Immature natural killer cell (primary cell): ENCODE results near the gene NAP1L5. TPM values are rescaled to one million over a fixed set of nuclear protein-coding genes. Genes with fewer than 3 reads are reported as not detected.
A peak's percentile ranks its signal among the peaks of the same experiment; 100 is the strongest.

Source experiments
- DNase-seq, 3 donors: peaks; one replicate each; pipeline ENCODE4 v3.0.0; 2022; ENCODE audit warnings: mixed read lengths in 1 of 3
- H3K27ac Mint-ChIP-seq, 6 donors: one replicate each; pipeline ENCODE4 v1.8.0; 2020; ENCODE audit warnings: mixed read lengths in 6 of 6, mild to moderate bottlenecking in 5 of 6, inconsistent platforms in 4 of 6, moderate library complexity in 3 of 6
- H3K27me3 Mint-ChIP-seq, 3 donors: one replicate each; pipeline ENCODE4 v1.8.0; 2020 to 2021; ENCODE audit warnings: low read depth in 3 of 3, mild to moderate bottlenecking in 3 of 3, mixed read lengths in 3 of 3, moderate library complexity in 3 of 3, inconsistent platforms in 1 of 3
- H3K36me3 Mint-ChIP-seq, 3 donors: one replicate each; pipeline ENCODE4 v1.8.0; 2020; ENCODE audit warnings: mixed read lengths in 3 of 3, inconsistent platforms in 2 of 3, mild to moderate bottlenecking in 2 of 3
- H3K4me1 Mint-ChIP-seq, 2 donors: one replicate each; pipeline ENCODE4 v1.8.0; 2020; ENCODE audit warnings: inconsistent platforms in 2 of 2, mild to moderate bottlenecking in 2 of 2, mixed read lengths in 2 of 2, moderate library complexity in 1 of 2
- H3K4me3 Mint-ChIP-seq, 5 donors: one replicate each; pipeline ENCODE4 v1.8.0; 2020; ENCODE audit warnings: mild to moderate bottlenecking in 5 of 5, mixed read lengths in 5 of 5, inconsistent platforms in 3 of 5, moderate library complexity in 3 of 5
- H3K9me3 Mint-ChIP-seq, 6 donors: one replicate each; pipeline ENCODE4 v1.8.0; 2020; ENCODE audit warnings: mild to moderate bottlenecking in 6 of 6, mixed read lengths in 6 of 6, inconsistent platforms in 4 of 6, moderate library complexity in 3 of 6
- polyA plus RNA-seq, 3 donors: library from polyadenylated mRNA; unstranded; fragments of 300-500 nt; fragmentation: Illumina TruSeq; gene quantifications; one replicate each; pipeline ENCODE4 v1.2.3, GENCODE V29; 2021

The NAP1L5 gene
- polyA plus RNA-seq, 3 donors from 2014 or later, result 4.2 to 7.3 (median 5.4) TPM

GRCh38 chr4:88713782-88714181, 16.2 kb upstream of the NAP1L5 start:
- Mint-ChIP-seq H3K27me3 (peaks cover 0 to 2% (median 0%) of the 10 kb centered on the region in 3 donors), H3K27ac (no peak overlapping the region), H3K4me1 (peaks cover 2 to 7% of the 10 kb centered on the region in 2 donors), H3K36me3 (peaks cover 50 to 72% (median 58%) of the 10 kb centered on the region in 3 donors), H3K9me3 (peaks cover 8 to 18% (median 10%) of the 10 kb centered on the region in 6 donors), H3K4me3 (no peak overlapping the region)
- no peak for DNase-seq

GRCh38 chr4:88709989-88710388, 12.4 kb upstream of the NAP1L5 start:
- peaks cover 39 to 68% (median 40%) of the 10 kb centered on the region in 3 donors for H3K36me3 Mint-ChIP-seq
- H3K27ac Mint-ChIP-seq, result no peak overlapping the region
- H3K27me3 Mint-ChIP-seq, result no peaks in the 10 kb centered on the region
- no peak overlapping the region for H3K4me3 Mint-ChIP-seq
- no peaks in the 10 kb centered on the region for H3K9me3 Mint-ChIP-seq
- no peaks in the 10 kb centered on the region for H3K4me1 Mint-ChIP-seq
- no peak for DNase-seq

- Mint-ChIP-seq H3K9me3 (no peaks in the 10 kb centered on the region), H3K4me3 (no peak overlapping the region), H3K27ac (no peak overlapping the region), H3K27me3 (no peaks in the 10 kb centered on the region), H3K36me3 (peaks cover 34 to 68% (median 37%) of the 10 kb centered on the region in 3 donors), H3K4me1 (no peaks in the 10 kb centered on the region)
- DNase-seq, result no peak
Measured at GRCh38 chr4:88706574-88706973, 8.9 kb upstream of the NAP1L5 start.

- DNase-seq, result no peak
- Mint-ChIP-seq H3K27me3 (no peaks in the 10 kb centered on the region), H3K36me3 (peaks cover 32 to 65% (median 36%) of the 10 kb centered on the region in 3 donors), H3K9me3 (no peaks in the 10 kb centered on the region), H3K4me3 (no peak overlapping the region), H3K4me1 (no peaks in the 10 kb centered on the region), H3K27ac (no peak overlapping the region)
Measured at GRCh38 chr4:88705805-88706492, 8.3 kb upstream of the NAP1L5 start.

- Mint-ChIP-seq H3K36me3 (peaks cover 32 to 62% (median 36%) of the 10 kb centered on the region in 3 donors), H3K9me3 (no peaks in the 10 kb centered on the region), H3K27ac (no peak overlapping the region), H3K27me3 (no peaks in the 10 kb centered on the region), H3K4me3 (no peak overlapping the region), H3K4me1 (no peaks in the 10 kb centered on the region)
- no peak for DNase-seq
Measured at GRCh38 chr4:88705223-88705622, 7.6 kb upstream of the NAP1L5 start.

- DNase-seq, result no peak
- Mint-ChIP-seq H3K27ac (no peak overlapping the region), H3K4me3 (no peak overlapping the region), H3K9me3 (no peaks in the 10 kb centered on the region), H3K27me3 (peaks cover under 1 to 3% (median 2%) of the 10 kb centered on the region in 3 donors), H3K4me1 (peaks cover 8 to 12% of the 10 kb centered on the region in 2 donors), H3K36me3 (peaks cover 36 to 52% (median 36%) of the 10 kb centered on the region in 3 donors)
Measured at GRCh38 chr4:88702782-88703181, 5.2 kb upstream of the NAP1L5 start.

GRCh38 chr4:88698519-88698918, 890 bp upstream of the NAP1L5 start:
- peaks cover 10 to 30% (median 21%) of the 10 kb centered on the region in 3 donors for H3K36me3 Mint-ChIP-seq
- peak overlapping the region; percentile 55 to 97 (median 92) for H3K27ac Mint-ChIP-seq

GRCh38 chr4:88697141-88697540, 488 bp downstream of the NAP1L5 start:
- peaks cover 3 to 7% (median 6%) of the 10 kb centered on the region in 3 donors for H3K27me3 Mint-ChIP-seq
- peak overlapping the region; percentile 55 to 97 (median 92) for H3K27ac Mint-ChIP-seq
- H3K36me3 Mint-ChIP-seq, result peaks cover 7 to 16% (median 15%) of the 10 kb centered on the region in 3 donors
- H3K9me3 Mint-ChIP-seq, result no peaks in the 10 kb centered on the region
- H3K4me3 Mint-ChIP-seq, result peak overlapping the region; percentile 83 to 88 (median 86)
- H3K4me1 Mint-ChIP-seq, result peaks cover 23 to 25% of the 10 kb centered on the region in 2 donors
- DNase-seq, result peak; percentile 30 to 37 (median 35)

More at GRCh38 chr4:88698519-88698918, 890 bp upstream of the NAP1L5 start:
- Mint-ChIP-seq H3K4me1 (peaks cover 23 to 25% of the 10 kb centered on the region in 2 donors), H3K9me3 (no peaks in the 10 kb centered on the region), H3K27me3 (peaks cover 3 to 7% (median 6%) of the 10 kb centered on the region in 3 donors), H3K4me3 (no peak overlapping the region)
- no peak for DNase-seq

GRCh38 chr4:88696630-88697029, 999 bp downstream of the NAP1L5 start:
- Mint-ChIP-seq H3K27me3 (peaks cover 3 to 7% (median 6%) of the 10 kb centered on the region in 3 donors), H3K36me3 (peaks cover 7 to 14% (median 14%) of the 10 kb centered on the region in 3 donors), H3K9me3 (no peaks in the 10 kb centered on the region), H3K4me1 (peaks cover 23 to 25% of the 10 kb centered on the region in 2 donors), H3K27ac (peak overlapping the region; percentile 55 to 97 (median 92)), H3K4me3 (peak overlapping the region; percentile 83 to 88 (median 86))
- no peak for DNase-seq

- H3K27ac Mint-ChIP-seq, result peak overlapping the region in 2 of 6 donors; percentile 9 to 51
- peaks cover 12 to 29% (median 25%) of the 10 kb centered on the region in 3 donors for H3K36me3 Mint-ChIP-seq
- no peak for DNase-seq
- no peaks in the 10 kb centered on the region for H3K9me3 Mint-ChIP-seq
- no peak overlapping the region for H3K4me3 Mint-ChIP-seq
- peaks cover 3 to 7% (median 6%) of the 10 kb centered on the region in 3 donors for H3K27me3 Mint-ChIP-seq
- peaks cover 19 to 21% of the 10 kb centered on the region in 2 donors for H3K4me1 Mint-ChIP-seq
Measured at GRCh38 chr4:88693792-88694191, 3.8 kb downstream of the NAP1L5 start.

GRCh38 chr4:88690355-88690754, 7.3 kb downstream of the NAP1L5 start:
- H3K4me1 Mint-ChIP-seq, result peaks cover 0 to 5% of the 10 kb centered on the region in 2 donors
- H3K36me3 Mint-ChIP-seq, result peaks cover 31 to 39% (median 37%) of the 10 kb centered on the region in 3 donors
- no peak overlapping the region for H3K4me3 Mint-ChIP-seq
- H3K9me3 Mint-ChIP-seq, result no peaks in the 10 kb centered on the region
- peak overlapping the region in 1 of 6 donors; percentile 78 for H3K27ac Mint-ChIP-seq
- DNase-seq, result no peak
- peaks cover 0 to 2% (median 0%) of the 10 kb centered on the region in 3 donors for H3K27me3 Mint-ChIP-seq

GRCh38 chr4:88681209-88681608, 16.4 kb downstream of the NAP1L5 start:
- Mint-ChIP-seq H3K27ac (no peak overlapping the region), H3K4me1 (peaks cover 0 to 4% of the 10 kb centered on the region in 2 donors), H3K27me3 (no peaks in the 10 kb centered on the region), H3K4me3 (no peak overlapping the region), H3K9me3 (no peaks in the 10 kb centered on the region), H3K36me3 (peaks cover 57 to 71% (median 58%) of the 10 kb centered on the region in 3 donors)
- DNase-seq, result no peak

GRCh38 chr4:88675543-88675942, 22.1 kb downstream of the NAP1L5 start:
- Mint-ChIP-seq H3K4me1 (no peaks in the 10 kb centered on the region), H3K9me3 (no peaks in the 10 kb centered on the region), H3K4me3 (no peak overlapping the region), H3K36me3 (peaks cover 27 to 50% (median 31%) of the 10 kb centered on the region in 3 donors), H3K27ac (peak overlapping the region in 1 of 6 donors; percentile 21), H3K27me3 (peaks cover 0 to 2% (median 0%) of the 10 kb centered on the region in 3 donors)
- DNase-seq, result no peak

- Mint-ChIP-seq H3K27ac (no peak overlapping the region), H3K4me1 (no peaks in the 10 kb centered on the region), H3K27me3 (peaks cover 0 to 2% (median 0%) of the 10 kb centered on the region in 3 donors), H3K4me3 (no peak overlapping the region), H3K9me3 (no peaks in the 10 kb centered on the region), H3K36me3 (peaks cover 27 to 50% (median 27%) of the 10 kb centered on the region in 3 donors)
- DNase-seq, result no peak
Measured at GRCh38 chr4:88674979-88675378, 22.6 kb downstream of the NAP1L5 start.
